PFSK-1 (cell line): ENCODE results near the gene MATCAP1.

Experiments
- FOXP2 ChIP-seq: optimal IDR thresholded peaks from 2 replicates; pipeline ENCODE3; 2011; ENCODE audit warnings: borderline replicate concordance, control low read depth, inconsistent platforms; ENCODE audit not compliant: insufficient read depth; ENCODE audit errors: extremely low read length, extremely low read depth
- POLR2AphosphoS5 ChIP-seq: IDR thresholded peaks from 2 replicates; pipeline ENCODE4 v1.6.1; 2012; ENCODE audit warnings: low read depth, mild to moderate bottlenecking, control low read depth, low read length, moderate library complexity
- REST ChIP-seq, 2 experiments: IDR thresholded peaks; 2 replicates each; pipeline versions ENCODE4 v1.6.1 to v1.8.0; 2011 to 2012; ENCODE audit warnings: low read depth in 2 of 2, low read length in 2 of 2, control low read depth in 1 of 2, inconsistent platforms in 1 of 2, mild to moderate bottlenecking in 1 of 2, moderate library complexity in 1 of 2; ENCODE audit not compliant: insufficient read depth in 1 of 2
- SIN3A ChIP-seq: IDR thresholded peaks from 2 replicates; pipeline ENCODE4 v1.6.1; 2012; ENCODE audit warnings: mild to moderate bottlenecking, low read length, moderate library complexity, borderline replicate concordance; ENCODE audit not compliant: insufficient read depth
- TAF1 ChIP-seq: IDR thresholded peaks from 2 replicates; pipeline ENCODE4 v1.6.1; 2012; ENCODE audit warnings: low read length, control low read depth, borderline replicate concordance; ENCODE audit not compliant: insufficient read depth

Gene MATCAP1

GRCh38 chr16:67187175-67187890 lies 3.6 kb upstream of the MATCAP1 start:
- no peak for TF ChIP-seq SIN3A
- no peak for TF ChIP-seq REST (IDR thresholded peaks at IDR 0.05; ENCODE audit: insufficient read depth in 1 of 2, low read depth in 2 of 2, low read length in 2 of 2)
- no peak for TF ChIP-seq POLR2AphosphoS5
- no peak for TF ChIP-seq TAF1
- no peak for TF ChIP-seq FOXP2

GRCh38 chr16:67186550-67186950 lies 2.8 kb upstream of the MATCAP1 start:
- no peak for TF ChIP-seq SIN3A
- TF ChIP-seq REST (IDR thresholded peaks at IDR 0.05; ENCODE audit: insufficient read depth in 1 of 2, low read depth in 2 of 2, low read length in 2 of 2) = no peak
- no peak for TF ChIP-seq TAF1
- TF ChIP-seq POLR2AphosphoS5 = no peak
- no peak for TF ChIP-seq FOXP2

- TF ChIP-seq REST (IDR thresholded peaks at IDR 0.05; ENCODE audit: insufficient read depth in 1 of 2, low read depth in 2 of 2, low read length in 2 of 2) = no peak
- TF ChIP-seq SIN3A = no peak
- TF ChIP-seq FOXP2 = no peak
- no peak for TF ChIP-seq POLR2AphosphoS5
- TF ChIP-seq TAF1 = no peak
These were observed 1.9 kb upstream of the MATCAP1 start for GRCh38 chr16:67185651-67186134.

GRCh38 chr16:67184995-67185650 lies 1.4 kb upstream of the MATCAP1 start:
- TF ChIP-seq TAF1 = no peak
- no peak for TF ChIP-seq FOXP2
- peak; percentile 98 for TF ChIP-seq SIN3A
- peak; percentile 99 for TF ChIP-seq REST (IDR thresholded peaks at IDR 0.05; ENCODE audit: insufficient read depth in 1 of 2, low read depth in 2 of 2, low read length in 2 of 2)
- TF ChIP-seq POLR2AphosphoS5 = no peak
